Fibroblast of lung (primary cell): Measurements from ENCODE around the gene CPSF7. TPM values are rescaled to one million over a fixed set of nuclear protein-coding genes. Genes with fewer than 3 reads are reported as not detected.
A peak's percentile ranks its signal among the peaks of the same experiment; 100 is the strongest.

Experiments
- DNase-seq, 2 donors: peaks; one replicate each; pipeline versions ENCODE4 v3.0.0 to v3.0.0-alpha.2; 2010; ENCODE audit warnings: low read depth in 2 of 2
- H2AFZ ChIP-seq: 2 replicates; pipeline ENCODE4 v1.5.1; 2012; ENCODE audit warnings: low read length, control low read depth, inconsistent platforms
- H3K27ac ChIP-seq: 2 replicates; pipeline ENCODE4 v1.5.1; 2011; ENCODE audit warnings: low read length, control low read depth; ENCODE audit not compliant: insufficient read depth
- H3K27me3 ChIP-seq: 2 replicates; pipeline ENCODE4 v1.5.1; 2011; ENCODE audit warnings: mild to moderate bottlenecking, low read length; ENCODE audit not compliant: control insufficient read depth, insufficient read depth
- H3K36me3 ChIP-seq: 2 replicates; pipeline ENCODE4 v1.5.1; 2011; ENCODE audit warnings: low read length; ENCODE audit not compliant: control insufficient read depth, insufficient read depth
- H3K4me1 ChIP-seq: 2 replicates; pipeline ENCODE4 v1.5.1; 2011; ENCODE audit warnings: low read length; ENCODE audit not compliant: control insufficient read depth, insufficient read depth; ENCODE audit errors: extremely low read depth
- H3K4me2 ChIP-seq: 2 replicates; pipeline ENCODE4 v1.5.1; 2011; ENCODE audit warnings: low read length, control low read depth; ENCODE audit not compliant: insufficient read depth; ENCODE audit errors: extremely low read depth
- H3K4me3 ChIP-seq, 4 experiments: fragments of 200-600 bp in 1 of 4; sonication (generic) in 1 of 4; replicated peaks in 1 of 4; 2 replicates each; pipeline ENCODE4 v1.5.1; 2011 to 2016; ENCODE audit warnings: low read length in 4 of 4, low read depth in 3 of 4, mild to moderate bottlenecking in 3 of 4, control low read depth in 2 of 4, inconsistent platforms in 1 of 4, mixed read lengths in 1 of 4; ENCODE audit not compliant: insufficient read depth in 1 of 4; ENCODE audit errors: control extremely low read depth in 1 of 4
- H3K79me2 ChIP-seq: 2 replicates; pipeline ENCODE4 v1.5.1; 2012; ENCODE audit warnings: mild to moderate bottlenecking, low read length, inconsistent platforms; ENCODE audit not compliant: control insufficient read depth, insufficient read depth
- H3K9ac ChIP-seq: 2 replicates; pipeline ENCODE4 v1.5.1; 2011; ENCODE audit warnings: mild to moderate bottlenecking, low read length, control low read depth; ENCODE audit not compliant: insufficient read depth
- H3K9me3 ChIP-seq: 2 replicates; pipeline ENCODE4 v1.5.1; 2012; ENCODE audit warnings: low read depth, low read length; ENCODE audit not compliant: control insufficient read depth, insufficient read depth
- H4K20me1 ChIP-seq: 2 replicates; pipeline ENCODE4 v1.5.1; 2011; ENCODE audit warnings: low read length; ENCODE audit not compliant: control insufficient read depth, insufficient read depth; ENCODE audit errors: extremely low read depth
- CTCF ChIP-seq, 2 donors: IDR thresholded peaks in 1 of 2; conservative IDR thresholded peaks in 1 of 2; 1 replicate in 1 of 2; 2 replicates in 1 of 2; pipeline ENCODE4 v1.5.1; 2011 to 2012; ENCODE audit warnings: low read length in 2 of 2, control low read depth in 1 of 2, inconsistent platforms in 1 of 2, low read depth in 1 of 2, mild to moderate bottlenecking in 1 of 2
- EZH2 ChIP-seq: IDR thresholded peaks from 2 replicates; pipeline ENCODE4 v1.5.1; 2012; ENCODE audit warnings: low read length, control low read depth, mild to moderate bottlenecking; ENCODE audit errors: missing control alignments
- polyA plus RNA-seq, 2 donors: library from polyadenylated mRNA; depleted of rRNA in 1 of 2; stranded (reverse) in 1 of 2; unstranded in 1 of 2; fragments of >200 nt; gene quantifications; 2 replicates each; pipeline ENCODE4 v1.2.1, GENCODE V29; 2011 to 2012; ENCODE audit warnings: missing spikeins in 1 of 2
- total RNA-seq: library from RNA; depleted of rRNA; stranded (reverse); fragments of >200 nt; gene quantifications from 2 replicates; pipeline ENCODE4 v1.2.1, GENCODE V29; 2014

The CPSF7 gene
- total and polyA plus RNA-seq, 2 donors (not counting 1 experiment from before 2014, with no cell fraction given), result 18.0 to 38.1 TPM

DNA sequence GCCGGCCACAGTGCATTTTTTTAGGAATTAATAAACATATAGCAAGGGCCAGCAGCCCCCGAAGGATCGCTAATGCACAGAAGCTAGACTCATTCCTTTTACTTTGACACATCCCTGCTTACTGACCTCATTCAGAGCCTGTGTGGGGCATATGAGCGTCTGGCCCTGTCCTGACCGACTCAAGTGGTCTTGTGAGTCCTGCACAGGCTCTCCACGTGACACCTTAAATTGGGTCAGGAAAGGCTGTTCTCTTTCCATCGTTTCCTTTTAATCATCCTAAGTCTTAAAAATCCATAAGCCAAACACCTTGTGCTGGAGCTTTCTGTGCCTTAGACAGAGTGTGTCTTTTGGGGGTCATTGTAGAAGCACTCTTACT, 18.8 kb upstream of the CPSF7 start:
- Histone ChIP-seq H3K4me1 (peaks cover 2% of the 10 kb centered on the region), H2AFZ (no peak overlapping the region), H3K4me3 (no peak overlapping the region), H3K27ac (no peak overlapping the region), H3K9me3 (no peaks in the 10 kb centered on the region), H3K79me2 (no peaks in the 10 kb centered on the region), H3K27me3 (no peaks in the 10 kb centered on the region), H4K20me1 (no peaks in the 10 kb centered on the region), H3K9ac (no peak overlapping the region), H3K4me2 (no peak overlapping the region), H3K36me3 (peaks cover 15% of the 10 kb centered on the region)
- DNase-seq, result no peak
- TF ChIP-seq EZH2 (no peak), CTCF (conservative IDR thresholded peaks at IDR 0.05 in 1 of 2, IDR thresholded peaks at IDR 0.05 in 1 of 2; ENCODE audit: low read depth in 1 of 2, low read length in 2 of 2) (no peak)

- H3K27ac ChIP-seq, result no peak overlapping the region
- no peaks in the 10 kb centered on the region for H3K9me3 ChIP-seq
- no peaks in the 10 kb centered on the region for H4K20me1 ChIP-seq
- peaks cover 2% of the 10 kb centered on the region for H3K4me1 ChIP-seq
- no peak for DNase-seq
- no peaks in the 10 kb centered on the region for H3K27me3 ChIP-seq
- no peak overlapping the region for H3K4me2 ChIP-seq
- H3K4me3 ChIP-seq, result no peak overlapping the region
- peaks cover 15% of the 10 kb centered on the region for H3K36me3 ChIP-seq
- TF ChIP-seq CTCF (conservative IDR thresholded peaks at IDR 0.05 in 1 of 2, IDR thresholded peaks at IDR 0.05 in 1 of 2; ENCODE audit: low read depth in 1 of 2, low read length in 2 of 2), result no peak
- TF ChIP-seq EZH2, result no peak
- no peaks in the 10 kb centered on the region for H3K79me2 ChIP-seq
- no peak overlapping the region for H2AFZ ChIP-seq
- no peak overlapping the region for H3K9ac ChIP-seq
These were observed 18.1 kb upstream of the CPSF7 start for GRCh38 chr11:61447601-61448551.

DNA sequence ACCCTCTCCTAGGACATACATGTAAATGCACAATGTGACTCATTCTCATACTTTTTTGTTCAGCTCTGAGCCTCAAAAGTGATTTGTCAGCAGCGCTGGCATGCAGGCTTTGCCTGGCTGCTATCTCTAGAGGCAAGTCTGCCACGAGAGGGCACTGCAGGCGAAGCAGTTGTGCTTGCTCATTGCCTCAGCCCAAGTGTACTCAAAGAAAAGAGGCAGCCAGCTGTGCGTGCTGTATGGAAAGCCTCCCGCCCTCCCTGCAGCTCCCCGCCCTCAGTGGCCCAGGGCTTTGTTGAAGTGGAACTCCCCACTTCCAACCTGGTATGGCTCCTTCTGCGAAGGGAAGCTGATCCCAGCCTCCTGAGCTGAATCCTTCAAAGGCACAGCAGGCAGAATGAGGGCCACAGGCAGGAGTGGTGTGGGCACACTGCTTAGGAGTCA, 16.5 kb upstream of the CPSF7 start:
- peaks cover 14% of the 10 kb centered on the region for H3K36me3 ChIP-seq

More for the DNA sequence above, 16.5 kb upstream of the CPSF7 start:
- DNase-seq, result peak; percentile 93 to 96
- peak overlapping the region; percentile 13 for H3K27ac ChIP-seq
- H3K4me3 ChIP-seq, result no peak overlapping the region
- H3K9me3 ChIP-seq, result no peaks in the 10 kb centered on the region
- no peaks in the 10 kb centered on the region for H4K20me1 ChIP-seq
- H3K4me1 ChIP-seq, result peaks cover 2% of the 10 kb centered on the region
- no peaks in the 10 kb centered on the region for H3K27me3 ChIP-seq
- H2AFZ ChIP-seq, result no peak overlapping the region
- peaks cover 2% of the 10 kb centered on the region for H3K79me2 ChIP-seq
- H3K4me2 ChIP-seq, result no peak overlapping the region
- H3K9ac ChIP-seq, result no peak overlapping the region
- TF ChIP-seq EZH2 (no peak), CTCF (conservative IDR thresholded peaks at IDR 0.05 in 1 of 2, IDR thresholded peaks at IDR 0.05 in 1 of 2; ENCODE audit: low read depth in 1 of 2, low read length in 2 of 2) (peak; percentile 90 to 97)
